ENCODE results near the gene PPP1R8. TPM values are rescaled to one million over a fixed set of nuclear protein-coding genes. Genes with fewer than 3 reads are reported as not detected.
"Not testable (repeated sequence)": the region's sequence is repeated elsewhere in the genome, so short reads cannot be mapped to it uniquely, and the experiment has no call there.

The PPP1R8 gene
- total and polyA plus RNA-seq, 9 donors = 24.9 to 49.0 (median 37.4) TPM

GRCh38 chr1:27816921-27817630 is 13.5 kb upstream of the PPP1R8 start:
- no peak overlapping the region for H3K4me3 ChIP-seq
- DNase-seq = no peak
- no peak overlapping the region for H3K27ac ChIP-seq
- TF ChIP-seq EP300 (IDR thresholded peaks at IDR 0.05) = no peak
- TF ChIP-seq CTCF (IDR thresholded peaks at IDR 0.05) = no peak
- no peak for TF ChIP-seq POLR2A (IDR thresholded peaks at IDR 0.05)
- no peaks in the 10 kb centered on the region for H3K27me3 ChIP-seq
- no peaks in the 10 kb centered on the region for H3K9me3 ChIP-seq
- intact Hi-C loops (cut with DNase I) = no loop called here
- WGBS, 3 donors = 43 to 57% (median 54%) methylated on average over 2 of the region's 2 CpGs
- no peaks in the 10 kb centered on the region for H3K36me3 ChIP-seq
- no peaks in the 10 kb centered on the region for H3K4me1 ChIP-seq (ENCODE audit: insufficient read depth)

GRCh38 chr1:27821761-27822315 is 8.7 kb upstream of the PPP1R8 start:
- no peaks in the 10 kb centered on the region for H3K9me3 ChIP-seq
- intact Hi-C loops (cut with DNase I) = no loop called here
- DNase-seq = no peak
- 60 to 76% (median 70%) methylated on average over 8 of the region's 8 CpGs for WGBS, 3 donors
- TF ChIP-seq POLR2A (IDR thresholded peaks at IDR 0.05) (no peak), EP300 (IDR thresholded peaks at IDR 0.05) (no peak), CTCF (IDR thresholded peaks at IDR 0.05) (no peak)
- no peaks in the 10 kb centered on the region for H3K36me3 ChIP-seq
- H3K27ac ChIP-seq = no peak overlapping the region
- no peak overlapping the region for H3K4me3 ChIP-seq
- H3K27me3 ChIP-seq = no peaks in the 10 kb centered on the region
- H3K4me1 ChIP-seq (ENCODE audit: insufficient read depth) = no peaks in the 10 kb centered on the region

- H3K27ac ChIP-seq = no peak overlapping the region
- WGBS, 3 donors = 96 to 99% (median 98%) methylated on average over 4 of the region's 4 CpGs
- no peak overlapping the region for H3K4me3 ChIP-seq
- H3K36me3 ChIP-seq = no peaks in the 10 kb centered on the region
- DNase-seq = no peak
- H3K9me3 ChIP-seq = no peaks in the 10 kb centered on the region
- intact Hi-C loops (cut with DNase I) = no loop called here
- TF ChIP-seq CTCF (IDR thresholded peaks at IDR 0.05) = no peak
- no peak for TF ChIP-seq POLR2A (IDR thresholded peaks at IDR 0.05)
- TF ChIP-seq EP300 (IDR thresholded peaks at IDR 0.05) = no peak
- H3K27me3 ChIP-seq = no peaks in the 10 kb centered on the region
- H3K4me1 ChIP-seq (ENCODE audit: insufficient read depth) = no peaks in the 10 kb centered on the region
Observed at GRCh38 chr1:27823784-27824183, 6.8 kb upstream of the PPP1R8 start.

- intact Hi-C loops (cut with DNase I) = no loop called here
- Histone ChIP-seq H3K27me3 (no peaks in the 10 kb centered on the region), H3K9me3 (no peaks in the 10 kb centered on the region), H3K27ac (no peak overlapping the region), H3K4me3 (no peak overlapping the region), H3K4me1 (ENCODE audit: insufficient read depth) (no peaks in the 10 kb centered on the region), H3K36me3 (no peaks in the 10 kb centered on the region)
- WGBS, 3 donors = 95 to 100% (median 96%) methylated on average over 4 of the region's 4 CpGs
- DNase-seq = no peak
- TF ChIP-seq EP300 (IDR thresholded peaks at IDR 0.05) = no peak
- no peak for TF ChIP-seq CTCF (IDR thresholded peaks at IDR 0.05)
- TF ChIP-seq POLR2A (IDR thresholded peaks at IDR 0.05) = no peak
Observed at GRCh38 chr1:27824411-27824810, 6.2 kb upstream of the PPP1R8 start.

- H3K36me3 ChIP-seq; intact Hi-C loops (cut with DNase I); DNase-seq; H3K27ac ChIP-seq; H3K9me3 ChIP-seq; H3K4me1 ChIP-seq (ENCODE audit: insufficient read depth); H3K4me3 ChIP-seq; H3K27me3 ChIP-seq: not testable (repeated sequence)
- WGBS, 3 donors = 83 to 95% (median 93%) methylated on average over 3 to 4 of the region's 4 CpGs
Observed at GRCh38 chr1:27829339-27829960, 1.1 kb upstream of the PPP1R8 start.

Data from ovary (tissue), 9 donors.